Activated CD8-positive, alpha-beta memory T cell treated with anti-CD3 and anti-CD28 coated beads for 36 hours (primary cell): Measurements from ENCODE around the gene CHPF2. TPM values are rescaled to one million over a fixed set of nuclear protein-coding genes. Genes with fewer than 3 reads are reported as not detected.

Experiments used
- CTCF ChIA-PET: fragments of 350-600 bp; sonication (Branson Sonifier 250); formaldehyde crosslinking; loops from one replicate; lab custom pipeline; 2021; ENCODE audit warnings: antibody characterized with exemption; lab: Charles Lee
- POLR2A ChIA-PET: fragments of 350-600 bp; sonication (Branson Sonifier 250); formaldehyde crosslinking; loops from one replicate; lab custom pipeline; 2021; ENCODE audit warnings: antibody characterized with exemption; lab: Charles Lee
- total RNA-seq, 2 experiments: library from RNA; stranded (reverse); gene quantifications; one replicate each; pipeline ENCODE4 v1.2.3, GENCODE V29; 2021

Gene CHPF2
- total RNA-seq, 2 experiments from 2014 or later: 34.4 to 35.0 TPM

GRCh38 chr7:151273651-151274390 lies 41.5 kb downstream of the CHPF2 start:
- ChIA-PET POLR2A (no interaction called here), CTCF (no interaction called here)

GRCh38 chr7:151274396-151274795 lies 42.1 kb downstream of the CHPF2 start:
- ChIA-PET POLR2A (no interaction called here), CTCF (interaction anchor here (0.6 kb wide), 1 partner anchor 70 kb away, joined by 3 read pairs; no protein-coding TSS in a partner anchor)

GRCh38 chr7:151274936-151275812 lies 42.9 kb downstream of the CHPF2 start:
- CTCF ChIA-PET: interaction anchor here (0.6 kb wide), 2 partner anchors 69 to 344 kb away, joined by 3 to 4 read pairs; no protein-coding TSS in a partner anchor

GRCh38 chr7:151275813-151276577 lies 43.7 kb downstream of the CHPF2 start:
- ChIA-PET CTCF (interaction anchor here (0.6 kb wide), 1 partner anchor 344 kb away, joined by 4 read pairs; no protein-coding TSS in a partner anchor), POLR2A (no interaction called here)

More at GRCh38 chr7:151274936-151275812, 42.9 kb downstream of the CHPF2 start:
- POLR2A ChIA-PET: no interaction called here

GRCh38 chr7:151276666-151277590 lies 44.6 kb downstream of the CHPF2 start:
- ChIA-PET CTCF (interaction anchor here (1.5 kb wide), 1 partner anchor 27 kb away, joined by 3 read pairs; no protein-coding TSS in a partner anchor), POLR2A (interaction anchor here (0.5 kb wide), 1 partner anchor 531 kb away, joined by 6 read pairs; no protein-coding TSS in a partner anchor)

GRCh38 chr7:151277631-151278030 lies 45.3 kb downstream of the CHPF2 start:
- ChIA-PET POLR2A (no interaction called here), CTCF (interaction anchor here (0.8 to 1.5 kb wide), 2 partner anchors 26 to 171 kb away, joined by 3 read pairs; no protein-coding TSS in a partner anchor)

- CTCF ChIA-PET: no interaction called here
- POLR2A ChIA-PET: no interaction called here
Measured at GRCh38 chr7:151278949-151279348, 46.7 kb downstream of the CHPF2 start.

GRCh38 chr7:151279868-151280267 lies 47.6 kb downstream of the CHPF2 start:
- CTCF ChIA-PET: no interaction called here
- POLR2A ChIA-PET: no interaction called here

- POLR2A ChIA-PET: no interaction called here
- CTCF ChIA-PET: no interaction called here
Measured at GRCh38 chr7:151280388-151281019, 48.2 kb downstream of the CHPF2 start.

- POLR2A ChIA-PET: no interaction called here
Measured at GRCh38 chr7:151281686-151282085, 49.4 kb downstream of the CHPF2 start.

GRCh38 chr7:151282111-151282510 lies 49.8 kb downstream of the CHPF2 start:
- POLR2A ChIA-PET: no interaction called here
- CTCF ChIA-PET: interaction anchor here (0.9 kb wide), 1 partner anchor 29 kb away, joined by 3 read pairs; no protein-coding TSS in a partner anchor

More at GRCh38 chr7:151281686-151282085, 49.4 kb downstream of the CHPF2 start:
- CTCF ChIA-PET: no interaction called here

- ChIA-PET CTCF (interaction anchor here (0.9 kb wide), 1 partner anchor 28 kb away, joined by 3 read pairs; no protein-coding TSS in a partner anchor), POLR2A (no interaction called here)
Measured at GRCh38 chr7:151283302-151283701, 51.0 kb downstream of the CHPF2 start.

GRCh38 chr7:151286148-151286547 lies 53.9 kb downstream of the CHPF2 start:
- CTCF ChIA-PET: interaction anchor here (0.8 to 1.1 kb wide), 2 partner anchors 24 to 172 kb away, joined by 3 to 4 read pairs; no protein-coding TSS in a partner anchor
- POLR2A ChIA-PET: no interaction called here

Other genes starting within 250 kb of the CHPF2 start
- gene NOS3, start 241.5 kb upstream of the CHPF2 start, total RNA-seq: 1 to 10 TPM; 9.1 to 9.7 TPM
- 1 to 10 TPM; 6.3 to 7.7 TPM for gene ATG9B, start 208.0 kb upstream of the CHPF2 start, total RNA-seq
- gene ABCB8, start 204.0 kb upstream of the CHPF2 start, total RNA-seq: 10 to 100 TPM; 55.8 to 56.4 TPM
- 1 to 10 TPM; 2.9 to 3.6 TPM for gene ASIC3, start 184.0 kb upstream of the CHPF2 start, total RNA-seq
- 10 to 100 TPM; 19.0 to 21.2 TPM for gene CDK5, start 174.6 kb upstream of the CHPF2 start, total RNA-seq
- gene SLC4A2, start 172.9 kb upstream of the CHPF2 start, total RNA-seq: 100 to 1,000 TPM; 118 to 120 TPM
- gene FASTK, start 151.7 kb upstream of the CHPF2 start, total RNA-seq: 10 to 100 TPM; 78.3 to 84.4 TPM
- gene TMUB1, start 149.0 kb upstream of the CHPF2 start, total RNA-seq: 10 to 100 TPM; 77.4 to 79.7 TPM
- 10 to 100 TPM; 41.2 to 48.5 TPM for gene AGAP3, start 146.0 kb upstream of the CHPF2 start, total RNA-seq
- not detected for gene GBX1, start 64.8 kb upstream of the CHPF2 start, total RNA-seq
- not detected for gene ASB10, start 45.2 kb upstream of the CHPF2 start, total RNA-seq
- gene H2BK1, start 22.0 kb upstream of the CHPF2 start, total RNA-seq: not detected
- 10 to 100 TPM; 86.5 to 96.8 TPM for gene ABCF2, start 5.3 kb upstream of the CHPF2 start, total RNA-seq
- 1 to 10 TPM; 1.3 to 2.9 TPM for gene SMARCD3, start 16.2 kb downstream of the CHPF2 start, total RNA-seq
- gene NUB1, start 109.3 kb downstream of the CHPF2 start, total RNA-seq: 10 to 100 TPM; 36.0 to 40.4 TPM
- not detected for gene WDR86, start 177.6 kb downstream of the CHPF2 start, total RNA-seq
- not detected for gene CRYGN, start 207.7 kb downstream of the CHPF2 start, total RNA-seq